K562 (cell line): ENCODE data around the gene ELOVL5. TPM values are rescaled to one million over a fixed set of nuclear protein-coding genes. Genes with fewer than 3 reads are reported as not detected.

Source experiments
- ATF3 ChIP-seq, 2 experiments: fragments of 450-650 bp in 1 of 2; sonication (generic) in 1 of 2; formaldehyde crosslinking in 1 of 2; IDR thresholded peaks in 1 of 2; conservative IDR thresholded peaks in 1 of 2; 2 replicates each; pipeline versions ENCODE4 v1.6.1 to v1.8.1; 2016 to 2023; ENCODE audit warnings: mild to moderate bottlenecking in 2 of 2, moderate library complexity in 2 of 2, inconsistent platforms in 1 of 2, missing genetic modification reagents in 1 of 2
- CREM ChIP-seq: IDR thresholded peaks from 2 replicates; pipeline ENCODE4 v1.6.1; 2014; ENCODE audit warnings: antibody characterized with exemption, low read depth
- EGR1 ChIP-seq: fragments of 450-650 bp; conservative IDR thresholded peaks from 2 replicates; pipeline ENCODE4 v1.6.1; 2017; ENCODE audit warnings: mild to moderate bottlenecking
- GABPB1 ChIP-seq: sonication (generic); formaldehyde crosslinking; IDR thresholded peaks from 2 replicates; pipeline ENCODE4 v1.8.0; 2022; ENCODE audit warnings: mild to moderate bottlenecking, missing genetic modification reagents
- HDGF ChIP-seq: fragments of 450-650 bp; IDR thresholded peaks from 2 replicates; pipeline ENCODE4 v1.6.1; 2016
- KDM1A ChIP-seq, 2 experiments: fragments of 450-650 bp; IDR thresholded peaks; 2 replicates each; pipeline ENCODE4 v1.6.1; 2016; ENCODE audit warnings: mild to moderate bottlenecking in 2 of 2
- KLF6 ChIP-seq: fragments of 250-450 bp; sonication (Bioruptor Pico); IDR thresholded peaks from 2 replicates; pipeline ENCODE4 v1.4.0; 2020; ENCODE audit warnings: mild to moderate bottlenecking, moderate library complexity, borderline replicate concordance
- MCM7 ChIP-seq, 2 experiments: fragments of 450-650 bp; IDR thresholded peaks; 2 replicates each; pipeline ENCODE4 v1.6.1; 2016 to 2018
- RAD21 ChIP-seq, 2 experiments: fragments of 250-450 bp in 1 of 2; fragments of 450-650 bp in 1 of 2; sonication (Bioruptor Pico) in 1 of 2; formaldehyde crosslinking in 1 of 2; IDR thresholded peaks in 1 of 2; conservative IDR thresholded peaks in 1 of 2; 2 replicates each; pipeline versions ENCODE4 v1.4.0 to v1.8.0; 2020 to 2022; ENCODE audit warnings: mild to moderate bottlenecking in 2 of 2, moderate library complexity in 1 of 2
- SIRT6 ChIP-seq: IDR thresholded peaks from one replicate; pipeline ENCODE4 v1.6.1; 2012; ENCODE audit warnings: low read depth, mild to moderate bottlenecking, control low read depth, inconsistent platforms, low read length, moderate library complexity
- TAF9B ChIP-seq: fragments of 450-650 bp; IDR thresholded peaks from 2 replicates; pipeline ENCODE4 v1.6.1; 2018; ENCODE audit warnings: mild to moderate bottlenecking; ENCODE audit not compliant: partially characterized antibody
- YY1 ChIP-seq, 3 experiments: IDR thresholded peaks; 2 replicates each; pipeline ENCODE4 v1.6.1; 2011; ENCODE audit warnings: low read length in 2 of 3, mild to moderate bottlenecking in 2 of 3, moderate library complexity in 2 of 3, borderline replicate concordance in 1 of 3, control low read depth in 1 of 3, low read depth in 1 of 3; ENCODE audit not compliant: insufficient read depth in 3 of 3, insufficient replicate concordance in 2 of 3, control insufficient read depth in 1 of 3, insufficient read length in 1 of 3; ENCODE audit errors: extremely low read depth in 1 of 3
- ZBTB11 ChIP-seq, 3 experiments: fragments of 200-800 bp in 1 of 3; fragments of 250-450 bp in 1 of 3; fragments of 450-650 bp in 1 of 3; sonication (Bioruptor Pico) in 1 of 3; sonication (Bioruptor generic) in 1 of 3; formaldehyde crosslinking in 1 of 3; IDR thresholded peaks; 2 replicates each; pipeline versions ENCODE4 v1.6.1 to v1.8.0; 2016 to 2022; ENCODE audit warnings: mild to moderate bottlenecking in 2 of 3, missing genetic modification characterization in 2 of 3, missing compliant biosample characterization in 1 of 3, moderate library complexity in 1 of 3
- ZNF12 ChIP-seq: sonication (generic); formaldehyde crosslinking; IDR thresholded peaks from 2 replicates; pipeline ENCODE4 v1.4.0; 2020; ENCODE audit warnings: mild to moderate bottlenecking, missing genetic modification reagents
- ZNF280A ChIP-seq: fragments of 450-650 bp; IDR thresholded peaks from 2 replicates; pipeline ENCODE4 v1.6.1; 2018; ENCODE audit warnings: mild to moderate bottlenecking, low read depth; ENCODE audit not compliant: partially characterized antibody
- ZNF3 ChIP-seq: fragments of 250-450 bp; sonication (Bioruptor Pico); IDR thresholded peaks from 2 replicates; pipeline ENCODE4 v1.5.0; 2021; ENCODE audit warnings: mild to moderate bottlenecking, moderate library complexity
- ZNF41 ChIP-seq: fragments of 250-450 bp; sonication (Bioruptor Pico); conservative IDR thresholded peaks from 2 replicates; pipeline ENCODE4 v1.4.0; 2020; ENCODE audit warnings: mild to moderate bottlenecking
- ZNF589 ChIP-seq: fragments of 200-800 bp; sonication (Bioruptor generic); IDR thresholded peaks from 2 replicates; pipeline ENCODE4 v1.6.1; 2016; ENCODE audit warnings: low read depth, missing genetic modification characterization, missing compliant biosample characterization
- ZNF655 ChIP-seq: fragments of 250-450 bp; sonication (Bioruptor Pico); IDR thresholded peaks from 2 replicates; pipeline ENCODE4 v1.5.0; 2021
- ZNF778 ChIP-seq: fragments of 450-650 bp; formaldehyde crosslinking; IDR thresholded peaks from 2 replicates; pipeline ENCODE4 v1.4.0; 2020; ENCODE audit warnings: mild to moderate bottlenecking, moderate library complexity
- polyA plus RNA-seq, 8 experiments: library from polyadenylated mRNA; depleted of rRNA in 4 of 8; stranded (reverse) in 5 of 8; unstranded in 3 of 8; fragments of >200 nt; fragmentation: Nextera tagmentation in 2 of 8; fragmentation: Illumina TruSeq in 1 of 8; extraction: Ambion mirVana in 2 of 8; extraction: Trizol in 1 of 8; gene quantifications; 2 replicates each; pipeline versions ENCODE4 v1.2.1 to v1.2.3, GENCODE V29; 2011 to 2014; ENCODE audit warnings: inconsistent platforms in 1 of 8, missing spikeins in 1 of 8
- total RNA-seq, 7 experiments: library from RNA; depleted of rRNA in 6 of 7; stranded (reverse); fragments of >200 nt in 6 of 7; fragmentation: Illumina TruSeq in 2 of 7; extraction: Trizol in 2 of 7; gene quantifications; 2 replicates each; pipeline versions ENCODE4 v1.2.1 to v1.2.3, GENCODE V29; 2011 to 2021; ENCODE audit warnings: low replicate concordance in 1 of 7

Gene ELOVL5
- total and polyA plus RNA-seq, 9 of the 15 experiments (the other 6 are each of a cell fraction or from before 2014, with no cell fraction given) = 70.6 to 245 (median 132) TPM

- TF ChIP-seq ZBTB11 (CRISPR knock-in tag; IDR thresholded peaks at IDR 0.05) (no peak), EGR1 (no peak), ATF3 (IDR thresholded peaks at IDR 0.05) (peak; percentile 54; the same call in 1 of the 2 replicates), ATF3 (CRISPR knock-in tag; conservative IDR thresholded peaks at IDR 0.05) (no peak), ZNF41 (no peak), ZNF280A (no peak), HDGF (no peak), GABPB1 (CRISPR knock-in tag) (no peak), ZNF3 (CRISPR knock-in tag) (no peak), ZNF778 (CRISPR knock-in tag) (no peak), TAF9B (peak; percentile 36), MCM7 (IDR thresholded peaks at IDR 0.05) (no peak), YY1 (IDR thresholded peaks at IDR 0.05; ENCODE audit: borderline replicate concordance in 1 of 3, control insufficient read depth in 1 of 3, extremely low read depth in 1 of 3, insufficient read depth in 3 of 3, insufficient read length in 1 of 3, insufficient replicate concordance in 2 of 3, low read depth in 1 of 3, low read length in 2 of 3) (peak in 1 of 3 experiments; percentile 62), ZNF589 (CRISPR knock-in tag) (peak; percentile 85), KLF6 (no peak), RAD21 (CRISPR knock-in tag; conservative IDR thresholded peaks at IDR 0.05 in 1 of 2, IDR thresholded peaks at IDR 0.05 in 1 of 2) (no peak), SIRT6 (no peak), ZNF12 (CRISPR knock-in tag) (no peak), ZNF655 (CRISPR knock-in tag) (no peak), KDM1A (IDR thresholded peaks at IDR 0.05) (no peak), CREM (peak; percentile 80)
These were observed 34.9 kb downstream of the ELOVL5 start (continued) for GRCh38 chr6:53313784-53314400.
